ENCODE results near the gene LINGO3. TPM values are rescaled to one million over a fixed set of nuclear protein-coding genes. Genes with fewer than 3 reads are reported as not detected.
A peak's percentile ranks its signal among the peaks of the same experiment; 100 is the strongest.

LINGO3 gene
- total and polyA plus RNA-seq, 10 donors, result 0.26 to 2.6 (median 0.76) TPM

DNA sequence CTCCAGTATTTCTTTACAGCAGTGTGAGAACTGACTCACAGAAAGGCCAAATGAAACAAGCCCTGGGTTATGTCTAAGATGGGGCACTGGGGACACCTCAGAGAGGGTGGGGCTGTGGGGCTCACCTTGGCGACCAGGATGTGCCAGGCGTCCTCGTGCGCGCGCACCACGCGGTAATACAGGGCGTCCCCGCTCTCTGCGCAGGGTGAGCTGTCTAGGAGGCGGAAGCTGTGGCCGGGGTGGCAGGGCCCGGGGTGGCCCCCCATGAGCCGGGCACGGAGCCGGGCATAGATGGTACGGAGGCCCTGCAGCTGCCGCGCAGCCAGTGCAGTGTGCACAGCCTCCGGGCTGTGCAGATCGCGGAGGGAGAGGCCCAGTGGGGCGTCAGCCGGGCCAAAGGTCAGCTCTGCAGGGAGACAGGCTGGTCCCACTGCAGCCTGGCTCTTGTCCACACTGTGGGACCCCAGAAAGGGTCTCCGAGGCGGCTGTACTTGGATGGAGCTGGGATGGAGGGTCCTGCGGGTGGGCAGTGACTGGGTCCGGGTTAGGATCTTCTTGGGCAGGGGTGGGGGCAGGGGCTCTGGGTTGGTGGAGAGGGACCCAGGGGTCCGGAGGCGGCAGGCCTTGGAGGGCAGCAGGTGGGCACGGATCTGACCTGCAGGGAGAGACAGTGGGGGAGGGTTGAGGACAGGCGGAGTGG lies 29.3 kb downstream of the LINGO3 start:
- H3K9me3 ChIP-seq, result no peaks in the 10 kb centered on the region
- no peaks in the 10 kb centered on the region for H3K27me3 ChIP-seq (replicated peaks in 1 of 7)
- peaks cover 30 to 98% (median 65%) of the 10 kb centered on the region in 6 donors for H3K4me1 ChIP-seq
- intact Hi-C loops (cut with DNase I; ENCODE audit: low total_unique reads), result no loop called here
- H3K4me3 ChIP-seq, result no peak overlapping the region
- no peak for DNase-seq
- 89 to 95% (median 92%) methylated on average over 20 to 33 of the region's 33 CpGs for WGBS, 5 donors
- peaks cover 0 to 54% (median 18%) of the 10 kb centered on the region in 6 donors for H3K36me3 ChIP-seq
- TF ChIP-seq, protein P1, sequence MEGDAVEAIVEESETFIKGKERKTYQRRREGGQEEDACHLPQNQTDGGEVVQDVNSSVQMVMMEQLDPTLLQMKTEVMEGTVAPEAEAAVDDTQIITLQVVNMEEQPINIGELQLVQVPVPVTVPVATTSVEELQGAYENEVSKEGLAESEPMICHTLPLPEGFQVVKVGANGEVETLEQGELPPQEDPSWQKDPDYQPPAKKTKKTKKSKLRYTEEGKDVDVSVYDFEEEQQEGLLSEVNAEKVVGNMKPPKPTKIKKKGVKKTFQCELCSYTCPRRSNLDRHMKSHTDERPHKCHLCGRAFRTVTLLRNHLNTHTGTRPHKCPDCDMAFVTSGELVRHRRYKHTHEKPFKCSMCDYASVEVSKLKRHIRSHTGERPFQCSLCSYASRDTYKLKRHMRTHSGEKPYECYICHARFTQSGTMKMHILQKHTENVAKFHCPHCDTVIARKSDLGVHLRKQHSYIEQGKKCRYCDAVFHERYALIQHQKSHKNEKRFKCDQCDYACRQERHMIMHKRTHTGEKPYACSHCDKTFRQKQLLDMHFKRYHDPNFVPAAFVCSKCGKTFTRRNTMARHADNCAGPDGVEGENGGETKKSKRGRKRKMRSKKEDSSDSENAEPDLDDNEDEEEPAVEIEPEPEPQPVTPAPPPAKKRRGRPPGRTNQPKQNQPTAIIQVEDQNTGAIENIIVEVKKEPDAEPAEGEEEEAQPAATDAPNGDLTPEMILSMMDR (IDR thresholded peaks at IDR 0.05 in 8 of 11, conservative IDR thresholded peaks at IDR 0.05 in 3 of 11), result no peak
- TF ChIP-seq POLR2AphosphoS5 (IDR thresholded peaks at IDR 0.05) (peak; percentile 42 to 73 (median 45)), POLR2A (IDR thresholded peaks at IDR 0.05) (no peak)
- H3K27ac ChIP-seq, result peak overlapping the region in 3 of 8 donors; percentile 1 to 24 (median 14)

DNA sequence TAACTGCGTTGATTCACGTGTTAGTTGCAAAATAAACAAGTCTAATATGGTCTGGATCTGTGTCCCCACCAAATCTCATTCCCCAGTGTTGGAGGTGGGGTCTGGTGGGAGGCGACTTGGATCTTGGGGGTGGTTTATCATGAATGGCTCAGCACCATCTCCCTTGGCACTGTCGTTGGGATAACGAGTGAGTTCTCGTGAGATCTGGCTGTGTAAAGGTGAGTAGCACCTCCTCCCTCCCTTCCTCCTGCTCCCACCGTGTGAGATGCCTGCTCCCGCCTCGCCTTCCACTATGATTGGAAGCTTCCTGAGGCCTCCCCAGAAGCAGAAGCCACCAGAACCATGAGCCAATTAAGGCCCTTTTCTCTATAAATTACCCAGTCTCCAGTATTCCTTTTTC lies 30.8 kb downstream of the LINGO3 start:
- H3K9me3 ChIP-seq, result no peaks in the 10 kb centered on the region
- intact Hi-C loops (cut with DNase I; ENCODE audit: low total_unique reads), result no loop called here
- no peaks in the 10 kb centered on the region for H3K27me3 ChIP-seq (replicated peaks in 1 of 7)
- peaks cover 0 to 69% (median 30%) of the 10 kb centered on the region in 6 donors for H3K36me3 ChIP-seq
- H3K4me3 ChIP-seq, result no peak overlapping the region
- no peak for DNase-seq
- 67 to 84% (median 76%) methylated on average over 9 of the region's 9 CpGs for WGBS, 5 donors
- peaks cover 37 to 98% (median 67%) of the 10 kb centered on the region in 6 donors for H3K4me1 ChIP-seq
- peak overlapping the region in 2 of 8 donors; percentile 21 to 98 for H3K27ac ChIP-seq
- TF ChIP-seq, protein P1 (IDR thresholded peaks at IDR 0.05 in 8 of 11, conservative IDR thresholded peaks at IDR 0.05 in 3 of 11), result no peak
- TF ChIP-seq POLR2A (IDR thresholded peaks at IDR 0.05) (no peak), POLR2AphosphoS5 (IDR thresholded peaks at IDR 0.05) (no peak)

GRCh38 chr19:2276429-2276986 lies 31.4 kb downstream of the LINGO3 start:
- Histone ChIP-seq H3K27ac (peak overlapping the region in 4 of 8 donors; percentile 48 to 100 (median 86)), H3K4me3 (no peak overlapping the region), H3K36me3 (peaks cover 0 to 75% (median 36%) of the 10 kb centered on the region in 6 donors), H3K4me1 (peaks cover 40 to 98% (median 68%) of the 10 kb centered on the region in 6 donors), H3K27me3 (replicated peaks in 1 of 7) (no peaks in the 10 kb centered on the region), H3K9me3 (no peaks in the 10 kb centered on the region)
- intact Hi-C loops (cut with DNase I; ENCODE audit: low total_unique reads), result no loop called here
- WGBS, 5 donors, result 93 to 96% (median 95%) methylated on average over 19 to 28 of the region's 28 CpGs
- TF ChIP-seq POLR2AphosphoS5 (IDR thresholded peaks at IDR 0.05), result peak in 2 of 3 donors; percentile 4 to 78
- TF ChIP-seq, protein P1 (IDR thresholded peaks at IDR 0.05 in 8 of 11, conservative IDR thresholded peaks at IDR 0.05 in 3 of 11), result no peak
- TF ChIP-seq POLR2A (IDR thresholded peaks at IDR 0.05), result no peak
- no peak for DNase-seq

All from spleen (tissue), 11 donors.